ENCODE measurements around the gene PUS1.

DNA sequence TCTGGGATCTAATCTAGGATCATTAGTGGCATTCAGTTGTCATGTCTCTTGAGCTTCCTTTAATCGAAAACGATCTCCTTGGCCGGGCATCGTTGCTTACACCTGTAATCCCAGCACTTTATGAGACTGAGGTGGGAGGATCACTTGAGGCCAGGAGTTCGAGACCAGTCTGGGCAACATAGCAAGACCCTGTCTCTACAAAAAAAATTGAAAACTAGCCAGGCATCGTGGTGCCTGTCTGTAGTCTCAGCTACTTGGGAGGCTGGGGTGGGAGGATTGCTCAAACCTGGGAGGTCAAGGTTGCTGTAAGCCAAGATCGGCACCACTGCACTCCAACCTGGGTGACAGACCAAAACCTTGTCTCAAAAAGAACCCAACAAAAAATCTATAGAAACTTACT, 9.0 kb downstream of the PUS1 start:
- TF ChIP-seq, protein P1, sequence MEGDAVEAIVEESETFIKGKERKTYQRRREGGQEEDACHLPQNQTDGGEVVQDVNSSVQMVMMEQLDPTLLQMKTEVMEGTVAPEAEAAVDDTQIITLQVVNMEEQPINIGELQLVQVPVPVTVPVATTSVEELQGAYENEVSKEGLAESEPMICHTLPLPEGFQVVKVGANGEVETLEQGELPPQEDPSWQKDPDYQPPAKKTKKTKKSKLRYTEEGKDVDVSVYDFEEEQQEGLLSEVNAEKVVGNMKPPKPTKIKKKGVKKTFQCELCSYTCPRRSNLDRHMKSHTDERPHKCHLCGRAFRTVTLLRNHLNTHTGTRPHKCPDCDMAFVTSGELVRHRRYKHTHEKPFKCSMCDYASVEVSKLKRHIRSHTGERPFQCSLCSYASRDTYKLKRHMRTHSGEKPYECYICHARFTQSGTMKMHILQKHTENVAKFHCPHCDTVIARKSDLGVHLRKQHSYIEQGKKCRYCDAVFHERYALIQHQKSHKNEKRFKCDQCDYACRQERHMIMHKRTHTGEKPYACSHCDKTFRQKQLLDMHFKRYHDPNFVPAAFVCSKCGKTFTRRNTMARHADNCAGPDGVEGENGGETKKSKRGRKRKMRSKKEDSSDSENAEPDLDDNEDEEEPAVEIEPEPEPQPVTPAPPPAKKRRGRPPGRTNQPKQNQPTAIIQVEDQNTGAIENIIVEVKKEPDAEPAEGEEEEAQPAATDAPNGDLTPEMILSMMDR (IDR thresholded peaks at IDR 0.05; ENCODE audit: poor library complexity, severe bottlenecking) = no peak
- TF ChIP-seq POLR2AphosphoS5 (IDR thresholded peaks at IDR 0.05) (no peak), EZH2 (IDR thresholded peaks at IDR 0.05; ENCODE audit: borderline replicate concordance, insufficient read depth, low read length, poor library complexity, severe bottlenecking) (no peak), REST (IDR thresholded peaks at IDR 0.05; ENCODE audit: borderline replicate concordance) (no peak), MXI1 (conservative IDR thresholded peaks at IDR 0.05; ENCODE audit: poor library complexity, severe bottlenecking) (no peak), EP300 (conservative IDR thresholded peaks at IDR 0.05; ENCODE audit: poor library complexity, severe bottlenecking) (no peak)
